HG03135 (cell line): ENCODE results near the gene LSMEM2.

ENCODE experiments used
- ATAC-seq: cut with Tn5 transposase; IDR thresholded peaks from one replicate; pipeline ENCODE4 v1.9.1; 2021; ENCODE audit warnings: mild to moderate bottlenecking, moderate library complexity; ENCODE audit not compliant: unreplicated experiment

Gene LSMEM2

GRCh38 chr3:50320853-50321335, 42.0 kb downstream of the LSMEM2 start:
- ATAC-seq: peak; percentile 38

GRCh38 chr3:50321336-50322114, 42.6 kb downstream of the LSMEM2 start:
- ATAC-seq: peak; percentile 71

- ATAC-seq: no peak
Measured at GRCh38 chr3:50322115-50322385, 43.2 kb downstream of the LSMEM2 start.

- no peak for ATAC-seq
Measured at GRCh38 chr3:50322386-50323091, 43.7 kb downstream of the LSMEM2 start, which contains the start of gene HYAL2. HYAL2 (minus strand) TSS chr3:50322745; CDS start chr3:50320489, 2,256 bp downstream.

- no peak for ATAC-seq
Measured at GRCh38 chr3:50323092-50323600, 44.3 kb downstream of the LSMEM2 start.

GRCh38 chr3:50323614-50324199, 44.8 kb downstream of the LSMEM2 start:
- ATAC-seq: no peak

GRCh38 chr3:50324351-50325112, 45.6 kb downstream of the LSMEM2 start:
- no peak for ATAC-seq

GRCh38 chr3:50325113-50325480, 46.2 kb downstream of the LSMEM2 start:
- ATAC-seq: no peak

GRCh38 chr3:50325497-50326181, 46.8 kb downstream of the LSMEM2 start:
- ATAC-seq: no peak

GRCh38 chr3:50326182-50326541, 47.3 kb downstream of the LSMEM2 start:
- ATAC-seq: no peak

- no peak for ATAC-seq
Measured at GRCh38 chr3:50327129-50327528, 48.2 kb downstream of the LSMEM2 start.

- peak; percentile 76 for ATAC-seq
Measured at GRCh38 chr3:50327943-50328691, 49.2 kb downstream of the LSMEM2 start, which contains the start of gene TUSC2. TUSC2 (minus strand) TSS chr3:50328223; CDS start chr3:50328099, 124 bp downstream.

GRCh38 chr3:50330330-50330729, 51.4 kb downstream of the LSMEM2 start:
- ATAC-seq: no peak

- ATAC-seq: no peak
Measured at GRCh38 chr3:50331364-50331907, 52.5 kb downstream of the LSMEM2 start.

- no peak for ATAC-seq
Measured at GRCh38 chr3:50333744-50334328, 54.9 kb downstream of the LSMEM2 start.

GRCh38 chr3:50334339-50335075, 55.6 kb downstream of the LSMEM2 start:
- no peak for ATAC-seq

- ATAC-seq: peak; percentile 27
Measured at GRCh38 chr3:50336452-50337174, 57.7 kb downstream of the LSMEM2 start.
